Measurements from ENCODE around the gene CCDC66.

DNA sequence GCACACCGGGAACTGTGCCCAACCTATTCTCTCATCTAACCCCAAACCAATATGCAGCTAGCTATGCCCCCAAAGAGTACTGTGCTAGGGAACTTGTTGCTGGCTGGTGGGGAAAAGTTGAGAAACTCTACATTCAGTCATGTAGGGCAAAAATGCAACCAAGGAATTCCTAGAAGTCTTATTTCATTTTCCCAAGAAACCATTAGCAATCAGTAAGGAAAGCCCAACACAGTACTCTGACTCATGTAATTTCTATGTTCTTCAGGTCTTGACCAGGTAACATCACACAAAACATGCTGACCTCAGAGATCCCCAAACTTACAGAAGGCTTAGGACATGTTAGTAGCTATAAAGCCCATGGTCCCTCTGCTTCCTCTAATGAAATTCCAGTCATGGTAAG lies 74.0 kb downstream of the CCDC66 start:
- TF ChIP-seq CTCF (conservative IDR thresholded peaks at IDR 0.05 in 1 of 2, IDR thresholded peaks at IDR 0.05 in 1 of 2; ENCODE audit: low read depth in 1 of 2, low read length in 2 of 2), result no peak
- TF ChIP-seq EZH2 (IDR thresholded peaks at IDR 0.05; ENCODE audit: low read length, missing control alignments), result no peak

All from fibroblast of lung (primary cell).